ENCODE measurements around the gene CNST. TPM values are rescaled to one million over a fixed set of nuclear protein-coding genes. Genes with fewer than 3 reads are reported as not detected.

CNST gene
- polyA plus RNA-seq (ENCODE audit: insufficient read length) = 13.2 TPM

- DNase-seq = peak; percentile 99
Observed at GRCh38 chr1:246566128-246566812, at the start of gene CNST, which contains the start of gene TFB2M. Gene CNST, plus strand, starts transcription at chr1:246566456. Its CDS starts 25,107 bp downstream, at chr1:246591563. Gene TFB2M, minus strand, starts transcription at chr1:246566261. Its CDS starts 123 bp downstream, at chr1:246566138.

- DNase-seq = no peak
Observed at GRCh38 chr1:246517391-246517790, 48.9 kb upstream of the CNST start.

DNA sequence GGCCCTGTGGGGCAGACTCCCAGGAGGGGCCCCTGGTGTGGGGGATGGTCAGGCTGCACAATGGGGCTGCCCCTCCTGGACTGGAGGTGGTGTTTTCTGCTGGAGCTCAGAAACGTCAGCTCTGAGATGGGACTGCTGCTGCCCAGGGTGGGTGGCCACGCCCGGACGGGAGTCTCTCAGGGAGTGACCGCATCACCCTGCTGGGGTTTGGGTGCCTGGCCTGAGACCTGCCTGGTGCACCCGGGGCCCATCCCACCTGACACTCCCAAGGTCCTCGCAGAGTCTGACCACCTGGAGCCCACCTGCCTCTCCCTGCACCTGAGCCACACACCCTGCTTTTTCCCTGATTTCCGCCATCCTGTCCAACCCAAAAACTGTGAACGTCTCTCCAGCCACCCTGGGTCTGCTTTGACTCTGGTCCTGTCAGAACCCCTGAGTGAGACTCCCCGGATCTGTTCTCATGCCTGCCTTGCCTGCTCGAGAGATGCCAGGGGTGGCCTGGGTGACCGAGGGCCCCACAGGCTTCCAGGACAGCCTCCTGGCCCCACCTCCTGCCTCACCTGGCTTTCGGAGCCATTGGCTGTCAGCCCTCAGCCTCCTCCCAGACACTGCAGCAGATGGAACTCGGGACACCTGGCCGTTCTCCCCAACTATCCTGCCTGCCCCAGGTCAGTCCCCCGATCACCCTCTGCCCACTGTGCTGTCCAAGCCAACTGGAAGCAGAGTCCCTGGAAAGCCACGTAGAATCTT is 47.6 kb upstream of the CNST start:
- DNase-seq = no peak

DNA sequence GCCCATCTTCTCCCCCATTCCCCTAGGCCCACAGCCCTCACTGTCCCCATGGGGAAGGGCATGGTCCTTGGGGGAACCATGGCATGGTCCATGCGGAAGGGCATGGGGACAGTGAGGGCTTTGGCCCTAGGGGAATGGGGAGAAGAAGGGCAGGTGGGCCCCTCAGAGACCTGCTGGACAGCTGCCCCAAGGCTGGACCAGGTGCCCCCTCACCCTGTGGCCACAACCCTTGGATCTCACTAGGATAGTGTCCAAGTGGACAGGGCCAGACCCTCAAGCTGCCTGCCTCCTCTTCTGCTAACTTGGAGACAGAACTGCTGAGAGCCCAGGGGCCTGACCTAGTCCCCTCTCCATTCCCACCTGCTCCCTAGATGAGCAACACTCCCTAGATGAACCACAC is 46.7 kb upstream of the CNST start:
- no peak for DNase-seq

DNA sequence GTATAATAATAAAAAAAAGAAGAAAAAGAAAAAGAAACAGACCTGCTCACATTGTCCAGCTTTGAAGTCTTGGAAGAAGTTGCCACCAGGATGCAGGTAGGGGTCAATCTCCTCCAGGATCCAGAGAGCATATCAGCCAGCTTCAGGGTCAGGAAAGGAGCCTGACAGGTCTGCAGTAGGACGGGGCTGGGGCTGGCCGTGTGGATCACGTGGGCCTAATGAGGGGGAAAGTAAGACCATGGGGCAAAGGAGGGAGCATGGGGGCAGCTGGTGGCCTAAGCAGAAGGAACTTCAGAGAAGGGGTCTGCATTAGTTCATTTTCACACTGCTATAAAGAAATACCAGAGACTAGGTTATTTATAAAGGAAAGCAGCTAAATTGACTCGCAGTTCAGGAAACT is 39.9 kb upstream of the CNST start:
- DNase-seq = no peak

GRCh38 chr1:246526915-246527314 is 39.3 kb upstream of the CNST start:
- DNase-seq = no peak

GRCh38 chr1:246527402-246528088 is 38.7 kb upstream of the CNST start:
- DNase-seq = no peak

DNA sequence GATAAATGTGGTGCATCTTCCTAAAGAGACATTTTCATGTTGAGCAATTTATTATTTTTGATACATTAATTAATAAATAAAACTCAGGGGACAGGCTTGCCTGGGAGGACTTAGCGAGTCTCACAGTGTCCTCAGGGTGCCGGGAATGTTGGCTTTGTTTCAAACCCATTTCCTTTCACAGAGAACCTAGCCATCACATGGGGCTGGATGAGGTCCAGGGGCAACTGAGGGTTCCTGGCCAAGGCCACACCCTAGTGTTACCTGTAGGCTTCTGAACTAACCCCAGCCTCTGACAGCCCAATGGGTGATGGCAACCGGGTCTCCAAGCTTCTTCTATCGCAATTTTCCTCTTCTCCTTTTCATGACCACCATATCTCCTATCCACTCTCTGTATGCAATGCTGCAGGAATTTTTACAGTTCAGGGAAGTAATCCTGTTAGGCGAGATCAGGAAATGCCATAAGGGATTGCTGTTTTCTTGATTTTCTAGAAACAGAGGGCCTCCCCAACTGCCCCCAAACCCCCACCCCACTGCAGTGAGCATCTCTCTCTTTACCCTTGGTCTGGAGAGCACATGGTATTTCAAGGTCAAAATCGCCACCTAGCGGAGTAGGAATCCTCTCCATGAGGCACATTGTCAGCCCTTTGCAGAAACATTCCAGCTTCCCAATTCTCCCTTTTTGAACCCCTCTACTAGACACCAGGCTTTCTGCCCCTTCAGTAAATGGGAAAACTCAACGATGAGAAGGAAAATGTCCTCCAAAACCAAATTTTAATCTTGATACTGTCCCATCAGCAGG is 37.1 kb upstream of the CNST start:
- DNase-seq = no peak

- no peak for DNase-seq
Observed at GRCh38 chr1:246530482-246530881, 35.8 kb upstream of the CNST start.

- DNase-seq = no peak
Observed at GRCh38 chr1:246532519-246532918, 33.7 kb upstream of the CNST start.

DNA sequence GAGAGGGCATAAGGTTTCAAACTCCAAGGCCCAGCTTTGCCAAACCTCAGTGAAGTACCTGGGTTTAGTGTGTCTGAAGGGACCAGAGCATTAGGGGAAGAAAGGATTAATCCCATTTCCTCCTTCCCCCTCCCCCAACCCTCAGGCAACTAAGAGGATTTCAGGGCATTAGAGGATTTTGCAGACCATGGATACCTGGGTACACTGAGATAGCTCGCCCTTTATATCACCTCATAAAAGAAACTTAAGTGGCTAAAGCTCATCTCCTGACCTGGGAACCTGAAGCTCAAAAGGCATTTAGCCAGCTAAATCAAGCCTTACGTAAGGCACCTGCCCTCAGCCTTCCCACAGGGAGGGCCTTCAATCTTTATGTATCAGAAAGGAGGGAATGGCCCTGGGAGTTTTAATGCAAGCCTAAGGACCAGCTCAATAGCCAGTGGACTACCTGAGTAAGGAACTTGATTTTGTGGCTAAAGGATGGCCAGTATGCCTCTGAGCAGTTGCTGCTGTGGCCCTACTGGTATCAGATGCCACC is 32.8 kb upstream of the CNST start:
- DNase-seq = no peak

DNA sequence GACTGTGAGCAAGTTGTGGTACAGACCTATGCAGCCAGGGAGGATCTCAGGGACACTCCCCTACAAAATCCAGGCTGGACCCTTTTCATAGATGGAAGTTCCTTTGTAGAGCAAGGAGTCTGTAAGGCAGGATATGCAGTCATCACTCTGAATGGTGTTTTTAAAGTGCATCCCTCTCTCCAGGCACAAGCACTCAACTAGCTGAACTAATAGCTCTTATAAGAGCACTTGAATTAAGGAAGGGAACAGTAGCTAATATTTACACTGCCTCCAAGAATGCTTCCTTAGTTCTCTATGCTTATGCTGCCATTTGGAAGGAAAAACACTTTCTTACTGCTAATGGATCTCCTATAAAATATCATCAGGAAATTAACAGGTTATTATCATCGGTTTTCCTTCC is 32.1 kb upstream of the CNST start:
- DNase-seq = no peak

DNA sequence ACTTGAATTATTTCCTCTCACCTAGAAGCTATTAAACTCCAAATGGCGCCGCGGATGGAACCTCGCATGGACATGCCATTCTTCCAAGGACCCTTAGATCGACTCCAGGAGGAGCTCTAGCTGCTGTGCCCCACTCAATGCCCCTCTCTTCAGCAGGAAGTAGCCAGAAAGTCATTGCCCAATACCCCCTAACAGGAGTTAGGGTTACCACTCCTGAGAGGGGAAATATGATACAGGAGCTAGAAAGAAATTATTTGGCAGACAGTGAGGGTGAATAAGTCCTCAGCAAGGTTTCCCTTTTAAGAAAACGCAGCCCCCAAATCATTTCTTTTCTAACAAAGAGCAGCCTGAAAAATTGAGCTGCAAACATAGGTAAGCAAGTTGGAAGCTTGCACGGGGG is 28.8 kb upstream of the CNST start:
- DNase-seq = no peak

DNA sequence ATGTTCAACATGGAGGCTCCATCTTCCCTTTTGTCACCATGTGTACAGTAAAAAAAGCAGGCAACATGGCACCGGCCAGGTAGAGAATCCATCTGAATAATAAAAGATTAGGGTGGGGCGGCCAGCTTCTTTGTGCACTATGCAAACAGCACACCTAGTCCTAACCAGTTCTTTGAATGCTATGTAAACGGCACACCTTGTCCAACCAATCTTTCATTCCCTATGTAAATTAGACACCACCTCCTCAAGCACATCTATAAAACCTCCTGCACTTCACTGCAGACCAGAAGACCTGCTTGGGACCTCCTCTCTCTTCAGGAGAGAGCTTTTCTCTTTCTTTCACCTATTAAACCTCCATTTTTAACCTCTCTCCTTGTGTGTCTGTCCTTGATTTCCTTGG is 28.4 kb upstream of the CNST start:
- no peak for DNase-seq

DNA sequence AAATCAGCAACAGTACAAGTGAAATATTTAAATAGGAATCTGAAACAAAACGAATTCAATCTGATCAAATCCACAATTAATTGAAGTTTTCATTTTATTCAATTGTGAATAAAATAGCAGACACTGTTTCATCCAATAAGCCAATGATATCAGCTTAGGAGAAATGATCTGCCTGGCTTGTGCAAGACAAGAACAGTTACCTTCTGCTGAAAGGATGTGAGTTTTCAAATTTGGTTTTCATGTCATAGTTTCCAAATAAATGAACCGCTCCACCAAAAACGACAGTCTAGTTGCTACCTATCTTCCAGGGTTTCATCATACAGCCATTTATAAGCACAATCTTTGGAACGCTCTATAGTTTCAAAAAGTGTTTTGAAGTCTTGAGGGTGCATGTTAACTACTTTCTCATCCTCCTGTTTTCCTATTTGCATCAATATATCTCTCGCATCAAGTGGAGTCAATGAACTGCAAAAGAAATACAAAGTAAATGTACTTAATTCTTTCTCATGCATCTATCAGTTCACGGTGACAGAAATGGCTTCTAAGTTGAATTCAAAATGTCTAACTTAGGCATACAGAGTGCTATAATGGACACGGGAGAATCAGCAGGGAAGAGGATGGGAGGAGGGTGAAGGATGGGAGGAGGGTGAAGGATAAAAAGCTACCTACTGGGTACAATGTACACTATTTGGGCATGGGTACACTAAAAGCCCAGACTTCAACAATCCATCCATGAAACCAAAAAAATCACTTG is 25.3 kb upstream of the CNST start:
- DNase-seq = no peak

DNA sequence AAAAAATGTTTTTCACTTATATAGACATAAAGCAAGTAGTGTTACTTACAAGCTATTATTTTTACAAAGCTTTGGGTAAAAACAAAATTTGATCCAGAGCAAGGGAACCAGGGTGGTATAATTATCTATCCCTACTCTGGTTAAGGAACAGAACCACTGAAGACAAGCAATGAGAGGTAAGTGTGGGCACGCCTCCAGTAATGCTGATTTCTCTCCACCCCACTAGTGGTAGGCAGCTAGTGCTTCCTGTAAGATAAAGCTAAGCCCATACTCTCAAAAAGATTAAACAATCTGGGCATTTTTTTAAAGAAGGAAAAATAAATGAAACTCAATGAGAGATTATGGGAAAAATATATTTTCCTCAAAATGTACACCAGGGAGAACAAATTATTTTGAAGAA is 22.3 kb upstream of the CNST start:
- DNase-seq = no peak

GRCh38 chr1:246549665-246550064 is 16.6 kb upstream of the CNST start:
- DNase-seq = no peak

- no peak for DNase-seq
Observed at GRCh38 chr1:246550402-246550801, 15.9 kb upstream of the CNST start.

- DNase-seq = no peak
Observed at GRCh38 chr1:246552110-246552509, 14.1 kb upstream of the CNST start.

- DNase-seq = no peak
Observed at GRCh38 chr1:246554201-246554600, 12.1 kb upstream of the CNST start.

DNA sequence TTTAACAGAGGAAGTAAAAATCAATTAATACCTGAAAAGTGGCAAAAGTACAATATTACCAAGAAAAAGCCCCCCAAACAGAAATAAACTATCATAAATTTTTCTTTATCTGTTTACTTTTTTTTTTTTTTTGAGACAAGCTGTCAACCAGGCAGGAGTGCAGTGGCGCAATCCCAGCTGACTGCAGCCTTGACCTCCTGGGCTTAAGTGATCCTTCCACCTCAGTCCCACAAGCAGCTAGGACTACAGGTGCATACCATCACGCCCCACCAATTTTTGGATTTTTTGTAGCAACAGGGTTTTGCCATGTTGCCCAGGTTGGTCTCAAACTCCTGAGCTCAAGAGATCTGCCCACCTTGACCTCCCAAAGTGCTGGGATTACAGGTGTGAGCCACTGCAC is 8.2 kb upstream of the CNST start:
- DNase-seq = no peak

DNA sequence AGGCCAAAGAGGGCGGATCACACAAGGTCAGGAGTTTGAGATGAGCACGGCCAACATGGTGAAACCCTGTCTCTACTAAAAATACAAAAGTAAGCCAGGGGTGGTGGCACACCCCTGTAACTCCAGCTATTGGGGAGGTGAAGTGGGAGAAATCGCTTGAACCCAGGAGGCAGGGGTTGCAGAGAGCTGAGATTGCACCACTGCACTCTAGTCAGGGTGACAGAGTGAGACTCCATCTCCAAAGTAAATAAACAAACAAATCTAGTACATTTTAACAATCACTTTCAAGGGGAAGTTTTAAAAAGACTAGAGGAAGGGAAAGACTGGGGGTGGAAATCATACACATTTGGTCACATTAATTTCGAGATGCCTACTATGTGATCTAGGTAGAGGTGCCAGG is 6.9 kb upstream of the CNST start:
- no peak for DNase-seq
